Inflammatory macrophage treated with lipopolysaccharide for 4 hours (primary cell): ENCODE results near the gene ACVR1B.

Experiments
- DNase-seq: peaks from one replicate; pipeline ENCODE4 v3.0.0-alpha.2; 2020

ACVR1B gene

GRCh38 chr12:52006726-52007157 is 55.2 kb downstream of the ACVR1B start, which contains the start of gene TAMALIN:
TSS of gene TAMALIN (plus strand) at chr12:52006946. CDS start at chr12:52007020, 74 bp downstream.
- peak; percentile 60 for DNase-seq

DNA sequence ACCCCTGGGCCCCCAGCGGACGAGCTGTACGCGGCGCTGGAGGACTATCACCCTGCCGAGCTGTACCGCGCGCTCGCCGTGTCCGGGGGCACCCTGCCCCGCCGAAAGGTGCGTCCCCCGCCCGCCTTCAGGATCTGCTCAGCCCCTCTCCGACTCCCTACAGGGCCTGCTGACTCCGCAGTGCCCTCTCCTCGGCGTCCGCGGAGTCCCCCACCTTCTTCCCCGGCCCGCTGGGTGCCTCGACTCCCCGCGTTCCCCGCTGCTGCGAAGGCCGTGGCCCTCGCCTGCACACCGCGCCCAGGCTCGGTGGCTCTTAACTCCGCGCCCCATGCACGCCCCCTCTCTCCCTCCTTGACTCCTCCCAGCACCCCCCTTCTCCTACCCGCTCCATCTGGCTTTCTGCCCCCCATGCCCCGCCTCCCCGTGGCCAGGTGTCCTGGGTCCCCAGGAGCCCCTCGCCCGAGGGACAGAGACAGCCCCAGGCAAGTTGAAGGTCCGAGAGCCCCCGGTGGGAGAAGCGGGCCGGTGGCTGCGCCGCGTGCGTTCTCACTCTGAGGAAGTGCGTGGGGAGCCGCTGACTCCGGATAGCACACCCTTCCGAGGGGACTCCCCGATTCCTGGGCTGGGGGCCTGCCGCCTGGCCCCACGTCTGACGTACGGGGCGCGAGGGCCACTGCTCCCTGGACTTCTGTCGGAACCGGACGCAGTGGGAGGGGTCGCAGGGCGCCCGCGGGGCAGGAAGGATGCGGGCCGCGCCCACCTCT is 55.8 kb downstream of the ACVR1B start:
- DNase-seq: peak; percentile 49

GRCh38 chr12:52007982-52008510 is 56.5 kb downstream of the ACVR1B start:
- DNase-seq: no peak

DNA sequence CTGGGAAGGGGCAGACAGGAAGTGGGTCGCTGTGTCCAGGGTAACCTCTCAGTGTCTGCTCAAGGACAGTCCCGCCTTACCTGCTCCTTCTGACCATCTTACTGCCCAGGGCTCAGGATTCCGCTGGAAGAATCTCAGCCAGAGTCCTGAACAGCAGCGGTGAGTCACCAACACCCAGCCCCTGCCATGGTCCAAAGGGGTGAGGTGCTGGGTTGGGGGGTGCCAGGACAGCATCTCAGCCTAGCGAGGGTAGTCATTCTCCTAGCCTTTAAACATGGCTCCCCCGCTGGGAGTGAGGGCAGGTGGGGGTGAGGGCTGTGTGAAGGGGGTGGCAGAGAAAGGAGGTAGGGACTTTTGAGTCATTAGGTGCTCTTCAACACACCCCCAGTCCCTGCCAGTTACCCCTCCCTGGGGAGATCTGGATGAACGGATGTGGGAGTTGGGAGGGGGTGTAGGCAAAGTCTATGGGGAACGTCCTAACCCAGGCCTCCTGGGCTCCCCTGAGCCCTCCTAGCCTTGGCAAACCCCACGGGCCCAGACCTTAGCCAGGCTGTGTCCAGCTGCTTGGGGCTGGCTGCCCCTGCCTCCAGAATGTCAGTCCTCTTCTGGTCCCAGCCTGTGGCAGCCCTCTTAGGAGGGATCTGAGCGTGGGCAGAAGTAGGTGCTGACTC is 57.7 kb downstream of the ACVR1B start:
- no peak for DNase-seq

DNA sequence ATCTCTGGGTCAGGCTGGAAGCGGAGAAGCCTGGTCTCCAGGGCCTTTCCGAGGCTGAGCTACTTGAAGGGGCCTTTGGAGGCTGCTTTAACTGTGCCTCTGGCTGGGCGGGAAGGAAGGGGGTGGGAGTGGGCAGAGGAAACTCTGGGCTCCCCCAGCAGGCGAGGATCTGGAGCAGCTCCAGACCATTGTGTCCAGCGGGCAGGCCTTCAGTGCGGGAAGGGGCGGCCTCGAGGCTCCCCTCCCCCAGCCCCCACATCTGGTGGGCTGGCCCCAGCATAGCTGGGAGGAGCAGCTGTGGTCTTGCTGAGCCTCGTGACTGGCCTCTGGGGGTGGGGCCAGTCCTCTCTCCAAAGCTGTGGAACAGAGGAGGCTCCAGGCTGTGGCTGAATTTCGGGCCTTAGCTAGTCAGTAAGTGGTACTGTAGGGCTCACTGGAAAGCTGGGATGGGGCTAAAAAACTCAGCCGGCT is 58.7 kb downstream of the ACVR1B start:
- no peak for DNase-seq

DNA sequence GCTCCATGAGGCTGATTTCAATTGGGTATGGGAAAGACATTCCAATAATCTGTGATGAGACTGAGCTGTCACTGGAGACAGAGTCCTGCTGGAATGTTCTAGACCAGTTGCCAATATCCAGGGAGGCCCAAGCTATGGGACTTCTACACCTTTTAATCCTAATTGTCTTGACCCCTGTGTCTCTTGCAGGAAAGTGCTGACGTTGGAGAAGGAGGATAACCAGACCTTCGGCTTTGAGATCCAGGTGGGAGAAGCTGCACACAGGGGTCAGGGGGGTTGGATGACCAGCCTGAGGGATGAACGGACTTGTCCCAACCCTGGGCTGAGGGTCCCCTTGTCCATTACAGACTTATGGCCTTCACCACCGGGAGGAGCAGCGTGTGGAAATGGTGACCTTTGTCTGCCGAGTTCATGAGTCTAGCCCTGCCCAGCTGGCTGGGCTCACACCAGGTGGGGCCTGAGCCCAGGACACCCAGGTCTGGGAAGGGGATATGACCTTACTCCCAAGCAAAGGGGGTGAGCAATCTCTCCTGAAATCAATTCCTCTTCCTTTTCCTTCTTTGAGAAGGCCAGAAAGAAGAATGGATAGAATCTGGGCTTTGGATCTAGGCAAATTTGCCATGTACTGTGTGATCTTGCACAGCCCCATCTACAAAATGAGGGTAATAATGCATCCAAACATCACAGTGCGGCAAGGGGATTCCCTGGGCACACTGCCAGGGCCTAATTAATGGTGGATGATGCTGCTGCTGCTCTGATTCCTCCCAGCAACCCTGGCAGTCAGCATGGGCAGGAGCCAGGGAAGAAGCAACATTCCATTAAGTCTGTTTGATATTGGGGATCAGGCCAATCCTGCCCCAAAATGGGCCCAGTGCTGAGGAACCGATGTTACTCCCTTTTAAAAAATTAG is 59.4 kb downstream of the ACVR1B start:
- DNase-seq: no peak

DNA sequence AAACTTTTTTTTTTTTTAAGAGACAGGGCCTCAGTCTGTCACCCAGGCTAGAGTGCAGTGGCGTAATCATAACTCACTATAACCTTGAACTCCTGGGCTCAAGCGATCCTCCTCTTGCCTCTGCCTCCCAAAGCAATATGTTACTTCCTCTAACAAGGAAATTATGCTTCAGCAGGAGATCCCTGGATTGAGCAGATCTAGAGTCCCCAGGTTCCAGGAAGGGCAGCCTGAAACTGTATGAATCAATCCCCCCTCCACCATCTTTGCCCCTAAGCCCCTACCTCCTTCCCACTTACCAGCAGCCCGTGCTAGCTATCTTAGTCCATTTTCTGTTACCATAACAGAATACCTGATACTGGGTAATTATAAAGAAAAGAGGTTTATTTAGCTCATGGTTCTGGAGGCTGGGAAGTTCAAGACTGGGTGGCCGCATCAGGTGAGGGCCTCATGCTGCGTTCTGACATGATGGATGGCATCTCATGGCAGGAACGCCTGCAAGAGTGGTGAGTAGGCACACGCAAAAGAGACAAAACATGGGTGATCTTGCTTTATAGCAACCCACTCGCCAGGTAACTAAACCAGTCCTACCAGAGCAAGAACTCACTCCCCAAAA is 60.2 kb downstream of the ACVR1B start:
- DNase-seq: no peak

DNA sequence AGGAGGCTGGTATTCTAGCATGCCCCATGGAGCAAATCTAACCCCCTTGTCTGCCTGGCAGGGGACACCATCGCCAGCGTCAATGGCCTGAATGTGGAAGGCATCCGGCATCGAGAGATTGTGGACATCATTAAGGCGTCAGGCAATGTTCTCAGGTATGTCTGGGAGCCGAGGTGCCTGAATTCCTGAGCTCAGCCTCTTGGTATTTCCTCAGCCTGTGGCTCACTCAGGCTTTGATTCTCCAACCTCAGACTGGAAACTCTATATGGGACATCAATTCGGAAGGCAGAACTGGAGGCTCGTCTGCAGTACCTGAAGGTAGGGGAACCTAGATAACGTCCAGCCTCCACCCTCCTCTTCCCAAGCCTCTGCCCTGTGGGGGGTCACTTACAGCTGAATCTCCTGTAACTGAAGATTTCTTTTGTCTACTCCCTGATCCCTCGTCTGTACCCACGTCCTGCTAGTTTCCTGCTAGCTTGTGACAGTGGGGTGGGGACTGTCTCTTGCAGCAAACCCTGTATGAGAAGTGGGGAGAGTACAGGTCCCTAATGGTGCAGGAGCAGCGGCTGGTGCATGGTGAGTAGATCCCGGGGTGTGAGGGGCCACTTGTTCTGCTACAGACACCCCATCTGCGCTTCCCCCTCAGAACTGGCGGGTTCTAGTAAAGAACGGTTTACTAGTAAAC is 62.3 kb downstream of the ACVR1B start:
- DNase-seq: no peak

DNA sequence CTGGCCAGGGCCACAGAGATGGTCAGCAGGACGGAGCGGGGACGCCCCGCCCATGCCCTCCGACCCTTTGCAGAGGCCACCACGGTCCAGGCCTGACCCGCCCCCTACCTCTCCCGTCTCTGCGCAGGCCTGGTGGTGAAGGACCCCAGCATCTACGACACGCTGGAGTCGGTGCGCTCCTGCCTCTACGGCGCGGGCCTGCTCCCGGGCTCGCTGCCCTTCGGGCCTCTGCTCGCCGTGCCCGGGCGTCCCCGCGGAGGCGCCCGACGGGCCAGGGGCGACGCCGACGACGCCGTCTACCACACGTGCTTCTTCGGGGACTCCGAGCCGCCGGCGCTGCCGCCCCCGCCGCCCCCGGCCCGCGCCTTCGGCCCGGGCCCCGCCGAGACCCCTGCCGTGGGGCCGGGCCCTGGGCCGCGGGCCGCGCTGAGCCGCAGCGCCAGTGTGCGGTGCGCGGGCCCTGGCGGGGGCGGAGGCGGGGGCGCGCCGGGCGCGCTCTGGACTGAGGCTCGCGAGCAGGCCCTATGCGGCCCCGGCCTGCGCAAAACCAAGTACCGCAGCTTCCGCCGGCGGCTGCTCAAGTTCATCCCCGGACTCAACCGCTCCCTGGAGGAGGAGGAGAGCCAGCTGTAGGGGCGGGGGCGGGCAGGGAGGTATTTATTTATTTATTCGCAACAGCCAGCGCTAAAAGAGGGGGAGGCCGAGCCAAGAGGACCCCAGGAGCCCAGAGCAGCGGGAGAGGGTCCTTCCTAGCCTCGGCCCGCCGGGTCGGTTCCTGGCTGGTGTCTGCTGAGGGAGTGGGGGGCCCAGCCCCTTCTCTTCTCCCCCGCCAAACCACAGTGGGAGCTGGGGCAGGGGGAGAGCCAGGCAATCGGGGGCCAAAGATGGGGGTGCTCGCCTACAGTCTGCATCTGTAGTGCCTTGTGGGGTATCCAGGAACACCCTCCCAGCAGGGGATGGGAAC is 63.4 kb downstream of the ACVR1B start:
- no peak for DNase-seq

- no peak for DNase-seq
Observed at GRCh38 chr12:52015532-52016041, 64.1 kb downstream of the ACVR1B start.

DNA sequence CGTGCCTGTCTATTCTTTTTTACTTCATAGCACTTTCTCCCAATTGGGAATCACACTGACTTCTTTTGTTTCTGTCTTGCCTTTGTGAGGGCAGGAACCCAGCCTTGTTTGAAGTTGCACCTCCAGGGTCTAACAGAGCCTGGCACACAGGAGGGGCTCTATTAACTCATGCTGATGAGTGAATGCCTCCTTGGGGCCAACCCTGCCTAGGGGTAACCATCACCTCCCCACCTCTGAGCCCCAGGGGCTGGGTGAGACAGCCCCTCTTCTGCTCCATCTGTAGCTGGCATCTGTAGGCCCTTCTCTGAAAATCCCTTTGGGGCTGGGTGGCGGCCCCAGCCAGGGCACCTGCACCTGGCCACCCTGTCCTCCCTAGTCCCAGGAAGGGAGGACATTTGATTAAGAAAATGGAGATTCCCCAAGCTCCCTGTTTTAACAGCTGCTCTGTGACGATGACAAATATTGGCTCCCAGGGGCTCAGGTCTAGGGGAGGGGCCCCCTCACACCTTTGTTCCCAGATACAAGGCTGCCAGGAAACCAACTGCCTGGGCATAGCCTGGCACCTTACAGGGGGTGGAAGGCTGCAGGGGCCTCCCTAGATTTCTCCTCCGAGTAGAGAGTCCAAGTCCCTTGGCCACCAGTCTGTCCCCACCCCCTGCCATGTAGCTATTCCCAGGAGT is 67.1 kb downstream of the ACVR1B start:
- no peak for DNase-seq

DNA sequence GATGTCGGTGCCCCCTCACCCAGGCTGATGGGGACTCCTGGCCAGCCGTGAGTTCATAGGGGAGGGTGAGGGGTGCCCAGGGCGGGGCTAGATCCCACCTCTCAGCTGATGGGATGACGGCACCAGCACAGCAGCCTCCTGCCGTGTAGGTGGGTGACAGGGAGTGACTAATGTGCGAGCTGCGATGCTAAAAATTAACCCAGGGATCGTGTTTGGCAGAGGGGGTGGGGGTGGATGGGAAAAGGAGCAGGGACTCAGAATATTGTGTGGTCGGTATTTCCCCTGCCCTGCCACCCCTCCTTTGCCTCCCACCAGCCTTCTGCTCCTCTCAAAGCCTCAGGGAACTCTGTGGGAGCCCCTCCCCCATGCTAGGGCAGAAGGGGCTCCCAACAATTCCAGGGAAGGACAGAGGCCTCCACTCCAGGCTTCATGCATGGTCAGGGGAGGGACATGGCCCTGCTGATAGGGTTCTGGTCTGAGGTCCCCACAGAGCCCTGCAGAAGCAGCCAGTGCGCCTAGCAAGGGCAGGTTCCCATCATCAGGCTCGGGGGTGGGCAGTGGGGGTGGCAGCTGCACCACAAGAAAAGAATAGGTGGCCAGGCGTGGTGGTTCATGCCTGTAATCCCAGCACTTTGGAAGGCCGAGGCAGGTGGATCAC is 67.7 kb downstream of the ACVR1B start:
- DNase-seq: no peak

DNA sequence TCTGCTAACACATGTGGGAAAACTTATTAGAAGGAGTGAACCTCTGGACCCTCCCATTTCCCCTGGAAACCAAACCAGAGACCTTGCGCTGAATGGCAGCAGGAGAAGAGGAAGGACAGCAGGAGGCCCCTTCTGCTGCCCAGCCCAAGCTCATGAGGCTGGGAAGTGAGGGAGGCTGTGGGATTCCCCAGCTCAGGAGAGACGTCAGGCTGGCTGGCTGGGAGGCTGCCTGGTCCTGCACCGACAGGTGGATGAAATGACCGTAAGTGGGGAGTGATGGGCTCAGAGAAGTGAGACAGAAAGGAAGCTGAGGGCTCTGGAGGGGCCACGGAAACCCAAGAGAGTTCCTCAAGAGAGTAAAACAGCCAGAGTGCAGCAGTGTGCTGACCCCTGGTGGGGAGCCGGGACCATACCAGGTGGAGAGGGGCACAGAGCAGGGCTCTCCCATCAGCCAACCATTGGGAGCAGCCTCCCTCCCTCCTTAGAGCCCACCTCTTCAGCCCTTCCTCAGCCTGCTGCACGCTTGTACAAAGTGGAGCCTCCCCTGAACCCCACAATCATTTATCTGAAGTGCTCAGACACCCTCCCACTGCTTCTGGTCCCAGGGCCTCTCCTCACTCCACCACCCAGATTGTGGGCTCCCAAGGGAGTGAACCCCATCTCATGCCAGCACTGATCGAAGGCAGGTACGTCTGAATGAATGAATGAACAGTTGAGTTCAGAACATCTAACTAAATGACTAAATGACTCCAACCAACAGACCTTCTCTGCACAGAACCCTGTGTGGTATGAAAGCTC is 69.2 kb downstream of the ACVR1B start:
- peak; percentile 54 for DNase-seq

GRCh38 chr12:52022841-52023181 is 71.3 kb downstream of the ACVR1B start:
- DNase-seq: no peak

DNA sequence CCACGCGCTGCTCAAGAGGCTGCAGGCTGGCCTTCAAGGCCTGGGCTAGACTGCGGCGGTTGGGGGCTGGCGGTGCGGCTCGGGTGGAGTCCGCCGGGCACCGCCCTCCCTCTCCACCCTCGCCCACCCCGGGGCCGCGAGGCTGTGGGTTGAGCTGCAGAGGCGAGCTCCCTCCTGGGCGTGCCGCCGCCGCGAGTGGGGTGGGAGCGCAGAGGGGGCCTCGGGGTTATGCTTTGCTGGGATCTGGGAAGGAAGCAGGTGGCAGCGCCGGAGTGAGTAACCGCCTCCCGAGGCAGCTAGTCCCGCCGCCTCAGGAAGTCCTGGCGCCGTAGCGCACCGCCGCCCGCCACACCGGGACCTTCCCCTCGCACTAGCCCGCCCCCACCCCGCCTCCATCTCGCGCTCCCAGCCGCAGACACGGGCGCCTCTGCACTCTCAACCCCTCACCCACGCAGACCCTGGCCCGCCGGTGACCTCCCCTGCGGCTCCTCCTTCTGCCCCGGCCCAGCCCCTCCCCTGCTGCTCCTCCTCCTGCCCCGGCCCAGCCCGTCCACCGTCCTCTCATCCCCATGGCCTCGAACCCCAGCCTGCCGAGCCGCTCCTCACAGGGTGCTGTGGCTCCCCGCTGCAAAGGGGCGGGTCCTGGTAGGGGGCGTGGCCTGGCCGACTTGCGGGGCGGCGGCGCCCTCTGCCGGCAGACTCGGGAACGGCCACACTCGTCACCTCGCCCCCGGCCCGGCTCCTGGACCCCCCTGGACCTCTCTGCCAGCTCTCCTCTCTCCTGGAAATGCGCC is 71.9 kb downstream of the ACVR1B start:
- DNase-seq: peak; percentile 72

DNA sequence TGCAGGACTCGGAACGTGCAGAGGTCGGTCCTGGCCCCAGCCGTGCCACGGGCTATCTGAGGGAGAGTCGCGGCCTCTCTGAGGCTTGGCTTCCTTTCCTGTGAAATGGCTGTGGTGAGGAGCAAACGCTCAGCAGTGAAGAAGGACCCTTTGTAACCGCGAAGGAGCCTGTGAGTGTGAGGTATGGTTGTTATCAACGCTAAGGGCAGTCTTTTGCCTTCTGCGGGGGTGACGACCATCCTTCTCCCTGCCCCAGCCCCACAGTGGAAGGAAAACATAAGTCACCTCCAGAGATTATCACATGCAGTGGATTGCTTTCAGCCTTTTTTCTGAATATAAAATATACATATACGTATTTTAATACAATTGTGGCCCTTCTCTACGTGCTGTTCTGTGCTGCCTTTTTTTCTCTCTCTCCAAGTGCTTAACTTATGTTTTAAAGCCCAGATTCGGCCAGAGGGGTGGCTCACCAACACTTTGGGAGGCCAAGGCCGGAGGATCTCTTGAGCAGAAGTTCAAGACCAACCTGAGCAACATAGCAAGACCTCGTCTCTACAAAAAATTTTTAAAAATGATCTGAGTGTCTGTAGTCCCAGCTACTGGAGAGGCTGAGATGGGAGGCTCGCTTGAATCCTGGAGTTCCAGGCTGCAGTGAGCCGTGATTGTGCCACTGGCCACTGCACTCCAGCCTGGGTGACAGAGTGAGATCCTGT is 72.6 kb downstream of the ACVR1B start:
- DNase-seq: no peak

- DNase-seq: peak; percentile 79
Observed at GRCh38 chr12:52024845-52025230, 73.3 kb downstream of the ACVR1B start.
